Activated CD8-positive, alpha-beta T cell treated with anti-CD3 and anti-CD28 coated beads for 36 hours (primary cell): ENCODE data around the gene CSNK2B. TPM values are rescaled to one million over a fixed set of nuclear protein-coding genes. Genes with fewer than 3 reads are reported as not detected.
A peak's percentile ranks its signal among the peaks of the same experiment; 100 is the strongest.

Experiments
- ATAC-seq: fragments of 200-7000 bp; cut with Tn5 transposase; one replicate; pipeline ENCODE4 v1.10.0; 2021; ENCODE audit warnings: mild to moderate bottlenecking, moderate library complexity
- CTCF ChIA-PET: fragments of 350-600 bp; sonication (Branson Sonifier 250); formaldehyde crosslinking; loops from one replicate; lab custom pipeline; 2021; ENCODE audit warnings: antibody characterized with exemption; lab: Charles Lee
- POLR2A ChIA-PET: fragments of 350-600 bp; sonication (Branson Sonifier 250); formaldehyde crosslinking; loops from one replicate; lab custom pipeline; 2021; ENCODE audit warnings: antibody characterized with exemption; lab: Charles Lee
- DNase-seq: peaks from one replicate; pipeline ENCODE4 v3.0.0-alpha.2; 2020
- H3K27ac Mint-ChIP-seq: one replicate; pipeline ENCODE4 v1.8.0; 2021; ENCODE audit warnings: mild to moderate bottlenecking, mixed read lengths
- H3K27me3 Mint-ChIP-seq: one replicate; pipeline ENCODE4 v1.8.0; 2021; ENCODE audit warnings: mixed read lengths
- H3K36me3 Mint-ChIP-seq: one replicate; pipeline ENCODE4 v1.8.0; 2021; ENCODE audit warnings: low read depth, mixed read lengths
- H3K4me1 Mint-ChIP-seq: one replicate; pipeline ENCODE4 v1.8.0; 2021; ENCODE audit warnings: low read depth, mixed read lengths
- H3K4me3 Mint-ChIP-seq: one replicate; pipeline ENCODE4 v1.8.0; 2021; ENCODE audit warnings: mild to moderate bottlenecking, moderate library complexity, mixed read lengths
- H3K9me3 Mint-ChIP-seq: one replicate; pipeline ENCODE4 v1.8.0; 2021; ENCODE audit warnings: mixed read lengths
- CTCF ChIP-seq: fragments of 200-600 bp; IDR thresholded peaks from one replicate; pipeline ENCODE4 v1.8.0; 2022; ENCODE audit warnings: antibody characterized with exemption, mild to moderate bottlenecking
- intact Hi-C: fragments of 100-400 bp; cut with micrococcal nuclease; formaldehyde crosslinking; loops from one replicate; pipeline ENCODE4 v1.10.0; 2022
- total RNA-seq, 2 experiments: library from RNA; stranded (reverse); gene quantifications; one replicate each; pipeline ENCODE4 v1.2.3, GENCODE V29; 2021

CSNK2B gene
- total RNA-seq, 2 experiments from 2014 or later: 241 to 247 TPM

- DNase-seq (no peak), ATAC-seq (no peak)
- POLR2A ChIA-PET: interaction anchor here (11.4 kb wide), 1 partner anchor 9 kb away, joined by 235 read pairs; no protein-coding TSS in a partner anchor
- no peak overlapping the region for H3K4me3 Mint-ChIP-seq
- no peaks in the 10 kb centered on the region for H3K4me1 Mint-ChIP-seq
- no peaks in the 10 kb centered on the region for H3K9me3 Mint-ChIP-seq
- CTCF ChIA-PET: no interaction called here
- intact Hi-C loops: no loop called here
- no peak for TF ChIP-seq CTCF
- H3K36me3 Mint-ChIP-seq: peaks cover 66% of the 10 kb centered on the region
- no peaks in the 10 kb centered on the region for H3K27me3 Mint-ChIP-seq
- no peak overlapping the region for H3K27ac Mint-ChIP-seq
Measured at GRCh38 chr6:31631209-31631608, 34.7 kb upstream of the CSNK2B start.

GRCh38 chr6:31631681-31632278 is 34.1 kb upstream of the CSNK2B start:
- ATAC-seq: no peak
- H3K27ac Mint-ChIP-seq: no peak overlapping the region
- intact Hi-C loops: no loop called here
- ChIA-PET POLR2A (interaction anchor here (11.4 kb wide), 1 partner anchor 8 kb away, joined by 235 read pairs; no protein-coding TSS in a partner anchor), CTCF (no interaction called here)
- no peaks in the 10 kb centered on the region for H3K4me1 Mint-ChIP-seq
- DNase-seq: no peak
- H3K36me3 Mint-ChIP-seq: peaks cover 63% of the 10 kb centered on the region
- no peak overlapping the region for H3K4me3 Mint-ChIP-seq
- TF ChIP-seq CTCF: no peak
- no peaks in the 10 kb centered on the region for H3K9me3 Mint-ChIP-seq
- H3K27me3 Mint-ChIP-seq: no peaks in the 10 kb centered on the region

- Mint-ChIP-seq H3K4me1 (no peaks in the 10 kb centered on the region), H3K27ac (peak overlapping the region; percentile 27), H3K36me3 (peaks cover 60% of the 10 kb centered on the region), H3K4me3 (no peak overlapping the region), H3K27me3 (no peaks in the 10 kb centered on the region), H3K9me3 (no peaks in the 10 kb centered on the region)
- POLR2A ChIA-PET: interaction anchor here (0.9 to 16.2 kb wide), 8 partner anchors 6 to 338 kb away, joined by 3 to 235 read pairs (median 14); partner anchors contain the start of genes BAG6 and CSNK2B
- CTCF ChIA-PET: no interaction called here
- TF ChIP-seq CTCF: no peak
- no peak for ATAC-seq
- intact Hi-C loops: no loop called here
- DNase-seq: no peak
Measured at GRCh38 chr6:31632279-31632946, 33.5 kb upstream of the CSNK2B start.

GRCh38 chr6:31633447-31633846 is 32.4 kb upstream of the CSNK2B start:
- H3K4me3 Mint-ChIP-seq: no peak overlapping the region
- H3K4me1 Mint-ChIP-seq: no peaks in the 10 kb centered on the region
- no peak for ATAC-seq
- H3K36me3 Mint-ChIP-seq: peaks cover 53% of the 10 kb centered on the region
- POLR2A ChIA-PET: interaction anchor here (0.9 to 16.2 kb wide), 8 partner anchors 7 to 337 kb away, joined by 3 to 235 read pairs (median 4); partner anchors contain the start of genes BAG6 and CSNK2B
- CTCF ChIA-PET: interaction anchor here (1.4 to 1.6 kb wide), 2 partner anchors 9 to 11 kb away, joined by 5 read pairs; no protein-coding TSS in a partner anchor
- H3K27me3 Mint-ChIP-seq: no peaks in the 10 kb centered on the region
- H3K9me3 Mint-ChIP-seq: no peaks in the 10 kb centered on the region
- H3K27ac Mint-ChIP-seq: no peak overlapping the region
- no peak for TF ChIP-seq CTCF
- intact Hi-C loops: no loop called here
- no peak for DNase-seq

GRCh38 chr6:31634131-31634530 is 31.7 kb upstream of the CSNK2B start:
- Mint-ChIP-seq H3K9me3 (no peaks in the 10 kb centered on the region), H3K4me3 (no peak overlapping the region), H3K36me3 (peaks cover 51% of the 10 kb centered on the region), H3K27ac (peak overlapping the region; percentile 73), H3K4me1 (no peaks in the 10 kb centered on the region), H3K27me3 (no peaks in the 10 kb centered on the region)
- DNase-seq (no peak), ATAC-seq (no peak)
- ChIA-PET POLR2A (interaction anchor here (1.1 to 16.2 kb wide), 5 partner anchors 8 to 93 kb away, joined by 3 to 235 read pairs (median 24); partner anchors contain the start of genes BAG6 and DDX39B), CTCF (interaction anchor here (0.7 to 1.6 kb wide), 3 partner anchors 9 to 17 kb away, joined by 3 to 5 read pairs (median 5); no protein-coding TSS in a partner anchor)
- no peak for TF ChIP-seq CTCF
- intact Hi-C loops: no loop called here
